C4-2B (cell line): ENCODE data around the gene ZSCAN12.

Source experiments
- H3K27ac ChIP-seq: fragments of 450-650 bp; 2 replicates; pipeline ENCODE4 v1.5.1; 2017
- CTCF ChIP-seq: fragments of 450-650 bp; conservative IDR thresholded peaks from 2 replicates; pipeline ENCODE4 v1.5.1; 2017; ENCODE audit warnings: mild to moderate bottlenecking
- ZFX ChIP-seq: fragments of 450-650 bp; IDR thresholded peaks from 2 replicates; pipeline ENCODE4 v1.6.1; 2017

ZSCAN12 gene

GRCh38 chr6:28433119-28433518 is 33.6 kb upstream of the ZSCAN12 start:
- H3K27ac ChIP-seq = no peak overlapping the region
- no peak; the same call in 1 of the 2 replicates for TF ChIP-seq CTCF
- TF ChIP-seq ZFX = no peak

GRCh38 chr6:28429781-28430180 is 30.2 kb upstream of the ZSCAN12 start:
- H3K27ac ChIP-seq = no peak overlapping the region
- TF ChIP-seq CTCF = no peak
- no peak for TF ChIP-seq ZFX

- TF ChIP-seq ZFX (no peak), CTCF (no peak)
- H3K27ac ChIP-seq = no peak overlapping the region
Observed at GRCh38 chr6:28425944-28426541, 26.5 kb upstream of the ZSCAN12 start.

- TF ChIP-seq CTCF (no peak), ZFX (no peak)
Observed at GRCh38 chr6:28424163-28424562, 24.6 kb upstream of the ZSCAN12 start.

GRCh38 chr6:28423546-28423945 is 24.0 kb upstream of the ZSCAN12 start:
- H3K27ac ChIP-seq = no peak overlapping the region
- no peak for TF ChIP-seq CTCF
- TF ChIP-seq ZFX = no peak

More at GRCh38 chr6:28424163-28424562, 24.6 kb upstream of the ZSCAN12 start:
- H3K27ac ChIP-seq = no peak overlapping the region

GRCh38 chr6:28413681-28414080 is 14.1 kb upstream of the ZSCAN12 start:
- no peak for TF ChIP-seq ZFX
- no peak for TF ChIP-seq CTCF
- H3K27ac ChIP-seq = no peak overlapping the region

- no peak for TF ChIP-seq CTCF
- no peak for TF ChIP-seq ZFX
- H3K27ac ChIP-seq = no peak overlapping the region
Observed at GRCh38 chr6:28410767-28411166, 11.2 kb upstream of the ZSCAN12 start.
